ENCODE results near the gene HELLS. TPM values are rescaled to one million over a fixed set of nuclear protein-coding genes. Genes with fewer than 3 reads are reported as not detected.
"Not testable (repeated sequence)": the region's sequence is repeated elsewhere in the genome, so short reads cannot be mapped to it uniquely, and the experiment has no call there.

HELLS gene
- total RNA-seq, 4 donors from 2014 or later = 1.8 to 113 (median 9.8) TPM

DNA sequence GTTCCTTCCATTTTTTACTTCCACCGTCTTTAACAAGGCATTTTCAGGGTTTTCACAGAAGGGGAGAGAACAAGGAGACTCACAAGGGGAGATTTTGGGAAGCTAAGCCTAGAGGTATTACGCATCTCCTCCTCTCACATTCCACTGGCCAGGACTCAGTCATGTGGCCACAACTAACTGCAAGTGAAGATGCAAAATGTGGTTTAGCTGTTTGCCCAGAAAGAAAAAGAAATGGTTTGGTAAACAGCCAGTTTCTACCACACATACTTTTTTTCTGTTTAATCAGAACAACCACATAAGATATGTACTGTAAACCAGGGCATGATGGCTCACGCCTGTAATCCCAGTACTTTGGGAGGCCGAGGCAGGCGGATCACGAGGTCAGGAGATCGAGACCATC is 21.4 kb upstream of the HELLS start:
- H3K36me3 ChIP-seq = no peaks in the 10 kb centered on the region
- no peak overlapping the region for H3K27ac ChIP-seq

DNA sequence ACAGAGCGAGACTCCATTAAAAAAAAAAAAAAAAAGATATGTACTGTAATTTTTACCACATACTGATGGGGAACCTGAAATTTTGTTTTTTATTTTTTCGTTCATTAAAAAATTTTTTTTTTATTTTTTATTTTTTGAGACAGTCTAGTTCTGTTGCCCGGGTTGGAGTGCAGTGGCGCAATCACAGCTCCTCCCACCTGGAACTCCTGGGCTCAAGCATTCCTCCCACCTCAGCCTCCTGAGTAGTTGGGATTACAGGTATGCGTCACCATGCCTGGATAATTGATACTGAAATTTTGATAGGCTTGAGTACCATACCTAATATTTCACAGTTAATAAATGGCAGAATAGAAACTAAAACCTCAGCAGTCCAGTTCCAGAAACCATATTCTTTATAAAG is 20.9 kb upstream of the HELLS start:
- TF ChIP-seq POLR2A (IDR thresholded peaks at IDR 0.05) = no peak
- TF ChIP-seq, protein P1, sequence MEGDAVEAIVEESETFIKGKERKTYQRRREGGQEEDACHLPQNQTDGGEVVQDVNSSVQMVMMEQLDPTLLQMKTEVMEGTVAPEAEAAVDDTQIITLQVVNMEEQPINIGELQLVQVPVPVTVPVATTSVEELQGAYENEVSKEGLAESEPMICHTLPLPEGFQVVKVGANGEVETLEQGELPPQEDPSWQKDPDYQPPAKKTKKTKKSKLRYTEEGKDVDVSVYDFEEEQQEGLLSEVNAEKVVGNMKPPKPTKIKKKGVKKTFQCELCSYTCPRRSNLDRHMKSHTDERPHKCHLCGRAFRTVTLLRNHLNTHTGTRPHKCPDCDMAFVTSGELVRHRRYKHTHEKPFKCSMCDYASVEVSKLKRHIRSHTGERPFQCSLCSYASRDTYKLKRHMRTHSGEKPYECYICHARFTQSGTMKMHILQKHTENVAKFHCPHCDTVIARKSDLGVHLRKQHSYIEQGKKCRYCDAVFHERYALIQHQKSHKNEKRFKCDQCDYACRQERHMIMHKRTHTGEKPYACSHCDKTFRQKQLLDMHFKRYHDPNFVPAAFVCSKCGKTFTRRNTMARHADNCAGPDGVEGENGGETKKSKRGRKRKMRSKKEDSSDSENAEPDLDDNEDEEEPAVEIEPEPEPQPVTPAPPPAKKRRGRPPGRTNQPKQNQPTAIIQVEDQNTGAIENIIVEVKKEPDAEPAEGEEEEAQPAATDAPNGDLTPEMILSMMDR (IDR thresholded peaks at IDR 0.05) = no peak
- Histone ChIP-seq H3K4me1 (no peaks in the 10 kb centered on the region), H3K27ac (no peak overlapping the region), H3K27me3 (no peaks in the 10 kb centered on the region), H3K36me3 (no peaks in the 10 kb centered on the region), H3K9me3 (no peaks in the 10 kb centered on the region), H3K4me3 (no peak overlapping the region)
- no peak for DNase-seq
- intact Hi-C loops (cut with DNase I; ENCODE audit: low total_unique reads) = no loop called here

More for the DNA sequence above, 21.4 kb upstream of the HELLS start:
- no peaks in the 10 kb centered on the region for H3K4me1 ChIP-seq
- intact Hi-C loops (cut with DNase I; ENCODE audit: low total_unique reads) = no loop called here
- H3K27me3 ChIP-seq = no peaks in the 10 kb centered on the region
- no peak for DNase-seq
- no peaks in the 10 kb centered on the region for H3K9me3 ChIP-seq
- no peak for TF ChIP-seq POLR2A (IDR thresholded peaks at IDR 0.05)
- TF ChIP-seq, protein P1 (IDR thresholded peaks at IDR 0.05) = no peak
- no peak overlapping the region for H3K4me3 ChIP-seq

- H3K9me3 ChIP-seq; H3K27ac ChIP-seq; DNase-seq; H3K27me3 ChIP-seq; H3K4me3 ChIP-seq; intact Hi-C loops (cut with DNase I; ENCODE audit: low total_unique reads); H3K4me1 ChIP-seq; H3K36me3 ChIP-seq: not testable (repeated sequence)
Measured at GRCh38 chr10:94531550-94531949, 14.0 kb upstream of the HELLS start.

DNA sequence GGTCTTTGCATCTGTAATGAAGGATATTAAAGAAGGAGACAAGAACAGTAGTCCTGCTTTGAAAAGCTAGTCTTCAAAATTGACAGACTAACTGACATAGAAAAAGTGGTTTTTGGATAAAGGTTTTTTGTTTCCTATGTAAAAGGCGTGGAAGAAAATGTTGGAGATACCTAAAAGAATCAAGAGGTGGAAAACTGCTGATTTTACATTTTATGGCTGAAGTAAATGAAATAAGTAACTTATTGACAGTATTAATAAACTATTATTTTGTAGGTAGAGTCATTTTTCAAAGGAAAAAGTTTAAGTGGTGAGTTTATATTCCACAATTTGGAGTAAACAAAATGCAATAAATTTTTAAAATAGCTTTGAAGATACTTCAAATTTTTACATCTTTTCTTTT is 12.6 kb upstream of the HELLS start:
- no peak for TF ChIP-seq POLR2A (IDR thresholded peaks at IDR 0.05)
- TF ChIP-seq, protein P1 (IDR thresholded peaks at IDR 0.05) = no peak
- no peaks in the 10 kb centered on the region for H3K9me3 ChIP-seq
- no peak overlapping the region for H3K27ac ChIP-seq

GRCh38 chr10:94542282-94542681 is 3.3 kb upstream of the HELLS start:
- H3K4me3 ChIP-seq; H3K9me3 ChIP-seq; intact Hi-C loops (cut with DNase I; ENCODE audit: low total_unique reads); H3K27ac ChIP-seq; H3K27me3 ChIP-seq; DNase-seq; H3K36me3 ChIP-seq; H3K4me1 ChIP-seq: not testable (repeated sequence)

More for the DNA sequence above, 12.6 kb upstream of the HELLS start:
- no peaks in the 10 kb centered on the region for H3K27me3 ChIP-seq
- intact Hi-C loops (cut with DNase I; ENCODE audit: low total_unique reads) = no loop called here
- no peak overlapping the region for H3K4me3 ChIP-seq
- no peaks in the 10 kb centered on the region for H3K4me1 ChIP-seq
- no peaks in the 10 kb centered on the region for H3K36me3 ChIP-seq
- no peak for DNase-seq

DNA sequence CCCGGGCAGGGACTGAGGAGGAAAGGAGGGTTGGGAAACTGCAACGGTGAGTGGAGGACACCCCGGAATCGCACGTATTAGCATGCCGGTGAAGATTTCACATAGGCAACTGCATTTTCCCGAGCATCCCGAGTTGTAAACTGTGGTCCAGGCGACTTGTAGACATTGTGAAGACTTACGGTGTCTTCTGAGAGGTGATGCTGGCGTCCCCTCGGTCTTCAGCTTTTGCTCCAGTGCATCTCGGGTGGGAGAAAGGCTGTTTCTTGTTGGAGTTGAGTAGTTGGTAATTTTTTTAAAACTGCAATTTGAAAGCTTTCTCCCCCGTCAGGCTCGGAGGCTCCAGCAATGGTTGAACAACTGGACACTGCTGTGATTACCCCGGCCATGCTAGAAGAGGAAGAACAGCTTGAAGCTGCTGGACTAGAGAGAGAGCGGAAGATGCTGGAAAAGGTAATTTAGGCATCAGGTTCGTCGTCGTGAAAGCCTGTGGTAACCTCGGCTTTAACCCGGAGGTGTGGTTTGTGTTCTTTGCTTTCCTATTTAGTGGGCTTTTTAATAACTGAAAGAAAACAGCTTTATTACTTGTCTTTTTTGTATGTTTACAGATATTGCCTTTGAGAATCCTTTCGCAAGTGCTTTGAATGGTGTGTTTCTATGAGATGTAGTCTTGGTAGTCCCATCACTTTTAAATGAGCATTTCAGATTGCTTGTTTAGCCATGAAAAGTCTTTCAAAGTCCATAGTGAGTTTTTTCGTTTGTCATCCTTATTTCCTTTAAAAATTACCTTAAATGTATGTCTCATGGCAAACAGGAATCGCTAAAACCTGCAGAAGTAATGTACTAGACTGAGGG is 687 bp downstream of the HELLS start:
- no peak for DNase-seq
- Histone ChIP-seq H3K4me1 (no peaks in the 10 kb centered on the region), H3K36me3 (no peaks in the 10 kb centered on the region), H3K27me3 (no peaks in the 10 kb centered on the region), H3K4me3 (peak overlapping the region; percentile 54 to 70), H3K27ac (peak overlapping the region; percentile 80 to 84), H3K9me3 (no peaks in the 10 kb centered on the region)
- no peak for TF ChIP-seq POLR2A (IDR thresholded peaks at IDR 0.05)
- TF ChIP-seq, protein P1 (IDR thresholded peaks at IDR 0.05) = no peak
- intact Hi-C loops (cut with DNase I; ENCODE audit: low total_unique reads) = no loop called here
